Gastroesophageal sphincter (tissue), 4 donors: ENCODE data around the gene ISLR. TPM values are rescaled to one million over a fixed set of nuclear protein-coding genes. Genes with fewer than 3 reads are reported as not detected.

Experiments
- ATAC-seq: fragments of 150-250 bp; one replicate; pipeline ENCODE4 v1.9.1; 2016; ENCODE audit warnings: mild to moderate bottlenecking, moderate library complexity
- H3K27ac ChIP-seq, 4 donors: fragments of 200-600 bp; sonication (generic) in 3 of 4; 1 replicate in 3 of 4; 2 replicates in 1 of 4; pipeline ENCODE4 v1.5.1; 2016 to 2019
- H3K27me3 ChIP-seq: fragments of 200-600 bp; sonication (generic); one replicate; pipeline ENCODE4 v1.5.1; 2019
- H3K36me3 ChIP-seq, 2 donors: fragments of 200-600 bp; sonication (generic); one replicate each; pipeline ENCODE4 v1.5.1; 2019; ENCODE audit warnings: control low read depth in 1 of 2
- H3K4me1 ChIP-seq, 3 donors: fragments of 200-600 bp; sonication (generic); 1 replicate in 2 of 3; 2 replicates in 1 of 3; pipeline ENCODE4 v1.5.1; 2016 to 2019; ENCODE audit warnings: control low read depth in 2 of 3
- H3K4me3 ChIP-seq, 2 donors: fragments of 200-600 bp; sonication (generic); one replicate each; pipeline ENCODE4 v1.5.1; 2019; ENCODE audit warnings: mild to moderate bottlenecking in 1 of 2, moderate library complexity in 1 of 2
- H3K9me3 ChIP-seq, 3 donors: fragments of 200-600 bp; sonication (generic); one replicate each; pipeline ENCODE4 v1.5.1; 2017 to 2019; ENCODE audit warnings: control low read depth in 2 of 3
- CTCF ChIP-seq, 4 experiments: fragments of 200-600 bp in 2 of 4; fragments of 450-650 bp in 2 of 4; sonication (generic) in 1 of 4; IDR thresholded peaks; one replicate each; pipeline ENCODE4 v1.5.1; 2017 to 2019; ENCODE audit warnings: antibody characterized with exemption in 4 of 4, mild to moderate bottlenecking in 2 of 4, moderate library complexity in 2 of 4
- EP300 ChIP-seq: sonication (generic); formaldehyde crosslinking; IDR thresholded peaks from one replicate; pipeline ENCODE4 v1.6.1; 2017; ENCODE audit warnings: antibody characterized with exemption, mild to moderate bottlenecking
- POLR2A ChIP-seq, 2 donors: fragments of 450-650 bp; IDR thresholded peaks; one replicate each; pipeline ENCODE4 v1.6.1; 2017; ENCODE audit warnings: antibody characterized with exemption in 2 of 2, mild to moderate bottlenecking in 2 of 2, moderate library complexity in 1 of 2
- POLR2AphosphoS5 ChIP-seq: sonication (generic); formaldehyde crosslinking; IDR thresholded peaks from one replicate; pipeline ENCODE4 v1.6.1; 2017; ENCODE audit warnings: antibody characterized with exemption
- WGBS, 2 donors: methylation state at CpG; one replicate each; pipeline ENCODE4 v1.1.5; 2018; ENCODE audit warnings: low coverage in 1 of 2; 5-methylcytosine and 5-hydroxymethylcytosine counted together
- total RNA-seq, 4 donors: library from RNA; depleted of rRNA; stranded (reverse); fragments of >200 nt; gene quantifications; one replicate each; pipeline ENCODE4 v1.1.0, GENCODE V29; 2016

Gene ISLR
- total RNA-seq, 4 donors from 2014 or later: 52.6 to 152 (median 89.5) TPM

- no peak overlapping the region for H3K4me3 ChIP-seq
- no peak for ATAC-seq
- TF ChIP-seq EP300 (no peak), CTCF (IDR thresholded peaks at IDR 0.05) (no peak), POLR2A (IDR thresholded peaks at IDR 0.05) (no peak), POLR2AphosphoS5 (no peak)
- H3K4me1 ChIP-seq: peaks cover 0 to 78% (median 38%) of the 10 kb centered on the region in 3 donors
- peaks cover 100% of the 10 kb centered on the region for H3K27me3 ChIP-seq
- no peaks in the 10 kb centered on the region for H3K36me3 ChIP-seq
- no peak overlapping the region for H3K27ac ChIP-seq
- 28 to 35% methylated on average over 3 to 5 of the region's 20 CpGs for WGBS, 2 donors
- H3K9me3 ChIP-seq: peaks cover 0 to 16% (median 0%) of the 10 kb centered on the region in 3 donors
These were observed 41.7 kb upstream of the ISLR start for GRCh38 chr15:74131628-74132413.

GRCh38 chr15:74132681-74133651, 40.5 kb upstream of the ISLR start:
- no peak for TF ChIP-seq POLR2AphosphoS5
- no peak for TF ChIP-seq POLR2A (IDR thresholded peaks at IDR 0.05)
- no peak for TF ChIP-seq CTCF (IDR thresholded peaks at IDR 0.05)
- no peak for TF ChIP-seq EP300
- Histone ChIP-seq H3K4me3 (no peak overlapping the region), H3K9me3 (peaks cover 0 to 16% (median 0%) of the 10 kb centered on the region in 3 donors), H3K36me3 (no peaks in the 10 kb centered on the region), H3K4me1 (peaks cover 0 to 79% (median 40%) of the 10 kb centered on the region in 3 donors), H3K27me3 (peaks cover 100% of the 10 kb centered on the region), H3K27ac (no peak overlapping the region)
- ATAC-seq: no peak
- 8% methylated on average over 11 of the region's 90 CpGs; no CpG with 5 or more reads in 1 of the 2 donors for WGBS, 2 donors

- no peak for ATAC-seq
- TF ChIP-seq EP300: no peak
- no peak for TF ChIP-seq CTCF (IDR thresholded peaks at IDR 0.05)
- no peak for TF ChIP-seq POLR2AphosphoS5
- TF ChIP-seq POLR2A (IDR thresholded peaks at IDR 0.05): no peak
- no peaks in the 10 kb centered on the region for H3K36me3 ChIP-seq
- no peak overlapping the region for H3K27ac ChIP-seq
- no CpG with 5 or more reads among the region's 71 CpGs for WGBS, 2 donors
- no peak overlapping the region for H3K4me3 ChIP-seq
- peaks cover 0 to 71% (median 33%) of the 10 kb centered on the region in 3 donors for H3K4me1 ChIP-seq
- peaks cover 0 to 16% (median 0%) of the 10 kb centered on the region in 3 donors for H3K9me3 ChIP-seq
- peaks cover 97% of the 10 kb centered on the region for H3K27me3 ChIP-seq
These were observed 39.7 kb upstream of the ISLR start for GRCh38 chr15:74133694-74134386.

- Histone ChIP-seq H3K9me3 (peaks cover 0 to 16% (median 0%) of the 10 kb centered on the region in 3 donors), H3K27ac (no peak overlapping the region), H3K27me3 (peaks cover 97% of the 10 kb centered on the region), H3K4me1 (peaks cover 0 to 64% (median 27%) of the 10 kb centered on the region in 3 donors), H3K4me3 (no peak overlapping the region), H3K36me3 (no peaks in the 10 kb centered on the region)
- no CpG with 5 or more reads among the region's 53 CpGs for WGBS, 2 donors
- ATAC-seq: no peak
- TF ChIP-seq POLR2AphosphoS5 (no peak), CTCF (IDR thresholded peaks at IDR 0.05) (peak in 2 of 4 experiments; percentile 19 to 63)
These were observed 39.0 kb upstream of the ISLR start for GRCh38 chr15:74134387-74135027.
